GM12878 (cell line): Measurements from ENCODE around the gene EIF2S2. TPM values are rescaled to one million over a fixed set of nuclear protein-coding genes. Genes with fewer than 3 reads are reported as not detected.

Experiments used
- ATAC-seq: fragments of 200-7000 bp; cut with Tn5 transposase; 3 replicates; pipeline ENCODE4 v1.9.1; 2020; ENCODE audit warnings: mild to moderate bottlenecking, moderate library complexity
- BruUV-seq: library from RNA; stranded (reverse); fragments of 400-500 nt; replicated peaks from 2 replicates; lab custom pipeline; 2021; lab: Mats Ljungman, UMichigan
- CTCF ChIA-PET: fragments of 300-600 bp; sonication (Branson Sonifier 250); formaldehyde crosslinking; extraction: SDS; loops from one replicate; lab custom pipeline; 2021; ENCODE audit warnings: inconsistent platforms; lab: Yijun Ruan, JAX
- POLR2A ChIA-PET: fragments of 350-600 bp; formaldehyde crosslinking; extraction: SDS; loops from one replicate; lab custom pipeline; 2021; ENCODE audit warnings: inconsistent platforms; lab: Charles Lee
- RAD21 ChIA-PET: fragments of 300-600 bp; sonication (Branson Sonifier 250); formaldehyde crosslinking; loops from one replicate; lab custom pipeline; 2023; ENCODE audit warnings: antibody characterized with exemption; ENCODE audit not compliant: unreplicated experiment; lab: Charles Lee
- SMC1A ChIA-PET: fragments of 300-600 bp; sonication (Branson Sonifier 250); formaldehyde crosslinking; loops from one replicate; lab custom pipeline; 2023; ENCODE audit not compliant: unreplicated experiment, uncharacterized antibody; lab: Charles Lee
- DNase-seq: peaks from one replicate; pipeline ENCODE4 v3.0.0-alpha.2; 2011; ENCODE audit warnings: low read depth, low spot score
- FAIRE-seq: peaks from 3 replicates; lab custom pipeline; 2011; peaks lifted over from hg19 to GRCh38; lab: Jason Lieb, UNC
- H2AFZ ChIP-seq: 2 replicates; pipeline ENCODE4 v1.6.0; 2011; ENCODE audit warnings: low read depth, low read length, control low read depth; ENCODE audit not compliant: control insufficient read depth
- H3K27ac ChIP-seq: 2 replicates; pipeline ENCODE4 v1.5.1; 2011; ENCODE audit warnings: control low read depth; ENCODE audit not compliant: control insufficient read depth, insufficient read depth
- H3K27me3 ChIP-seq, 2 experiments: replicated peaks in 1 of 2; 2 replicates each; pipeline versions ENCODE4 v1.6.0 to v1.6.1; 2011; ENCODE audit warnings: low read length in 1 of 2; ENCODE audit not compliant: control insufficient read depth in 2 of 2, insufficient read depth in 2 of 2
- H3K36me3 ChIP-seq, 2 experiments: 2 replicates each; pipeline ENCODE4 v1.5.1; 2011; ENCODE audit warnings: low read length in 1 of 2; ENCODE audit not compliant: control insufficient read depth in 2 of 2, insufficient read depth in 2 of 2
- H3K4me1 ChIP-seq: 2 replicates; pipeline ENCODE4 v1.6.1; 2011; ENCODE audit warnings: mild to moderate bottlenecking, low read length, moderate library complexity, mixed read lengths; ENCODE audit not compliant: control insufficient read depth, insufficient read depth
- H3K4me2 ChIP-seq: 2 replicates; pipeline ENCODE4 v1.6.0; 2011; ENCODE audit warnings: control low read depth; ENCODE audit not compliant: control insufficient read depth, insufficient read depth
- H3K4me3 ChIP-seq: fragments of 200-600 bp; sonication (generic); 2 replicates; pipeline ENCODE4 v1.5.1; 2016
- H3K79me2 ChIP-seq: 2 replicates; pipeline ENCODE4 v1.6.0; 2011; ENCODE audit warnings: low read length; ENCODE audit not compliant: control insufficient read depth, insufficient read depth
- H3K9ac ChIP-seq: 2 replicates; pipeline ENCODE4 v1.8.0; 2011; ENCODE audit warnings: low read length, control low read depth, mixed read lengths; ENCODE audit not compliant: control insufficient read depth, insufficient read depth
- H3K9me3 ChIP-seq: replicated peaks from 3 replicates; pipeline ENCODE4 v1.5.1; 2011; ENCODE audit warnings: mild to moderate bottlenecking, low read length; ENCODE audit not compliant: control insufficient read depth, insufficient read depth
- H4K20me1 ChIP-seq: 2 replicates; pipeline ENCODE4 v1.6.0; 2011; ENCODE audit not compliant: control insufficient read depth, insufficient read depth
- ESRRA ChIP-seq: IDR thresholded peaks from 2 replicates; pipeline ENCODE4 v1.6.1; 2012; ENCODE audit warnings: mild to moderate bottlenecking, low read length, improper control_type of control experiment
- HDAC6 ChIP-seq: fragments of 200-600 bp; sonication (generic); IDR thresholded peaks from one replicate; pipeline ENCODE4 v1.8.0; 2017; ENCODE audit warnings: antibody characterized with exemption; ENCODE audit not compliant: unreplicated experiment
- KAT2A ChIP-seq: conservative IDR thresholded peaks from 2 replicates; pipeline ENCODE4 v1.6.1; 2011; ENCODE audit warnings: low read depth, low read length; ENCODE audit not compliant: control insufficient read depth
- MTA2 ChIP-seq: fragments of 450-650 bp; IDR thresholded peaks from 2 replicates; pipeline ENCODE4 v1.6.1; 2016; ENCODE audit warnings: low read depth, mild to moderate bottlenecking, moderate library complexity
- MXI1 ChIP-seq: fragments of 150-350 bp; IDR thresholded peaks from 2 replicates; pipeline ENCODE4 v1.6.1; 2011; ENCODE audit warnings: low read depth, mild to moderate bottlenecking, inconsistent platforms, low read length, improper control_type of control experiment
- SUZ12 ChIP-seq: fragments of 200-600 bp; sonication (generic); IDR thresholded peaks from one replicate; pipeline ENCODE4 v1.6.1; 2018; ENCODE audit warnings: antibody characterized with exemption, mild to moderate bottlenecking; ENCODE audit not compliant: unreplicated experiment
- TARDBP ChIP-seq: IDR thresholded peaks from 2 replicates; pipeline ENCODE4 v1.6.1; 2016; ENCODE audit warnings: borderline replicate concordance
- ZNF207 ChIP-seq: fragments of 450-650 bp; IDR thresholded peaks from 2 replicates; pipeline ENCODE4 v1.6.1; 2014; ENCODE audit warnings: antibody characterized with exemption, mild to moderate bottlenecking, borderline replicate concordance
- WGBS: methylation state at CpG from one replicate; pipeline ENCODE4 v1.1.6; 2016; ENCODE audit warnings: low lambda C conversion rate; ENCODE audit not compliant: insufficient replicate concordance, insufficient coverage; ENCODE audit errors: missing lambda C conversion rate; 5-methylcytosine and 5-hydroxymethylcytosine counted together
- in situ Hi-C: fragments of 300-500 bp; cut with MboI; formaldehyde crosslinking; loops from 9 replicates; pipeline ENCODE4 v1.14.3; 2018; ENCODE audit warnings: mixed read lengths
- intact Hi-C: fragments of 100-400 bp; cut with micrococcal nuclease; formaldehyde crosslinking; loops from one replicate; pipeline ENCODE4 v1.14.2; 2022; ENCODE audit not compliant: unreplicated experiment
- polyA plus RNA-seq, 11 experiments: library from polyadenylated mRNA; depleted of rRNA in 4 of 11; unstranded in 6 of 11; stranded (reverse) in 5 of 11; fragments of >200 nt; fragmentation: Nextera tagmentation in 4 of 11; fragmentation: Illumina TruSeq in 1 of 11; extraction: Ambion mirVana in 4 of 11; extraction: Trizol in 1 of 11; gene quantifications; 1 replicate in 1 of 11; 2 replicates in 10 of 11; pipeline versions ENCODE4 v1.2.1 to v1.2.3, GENCODE V29; 2011 to 2016; ENCODE audit warnings: inconsistent platforms in 2 of 11, missing spikeins in 2 of 11, low read depth in 1 of 11
- total RNA-seq, 4 experiments: library from RNA; depleted of rRNA in 3 of 4; stranded (reverse); fragments of >200 nt in 3 of 4; fragmentation: Illumina TruSeq in 1 of 4; extraction: Trizol in 1 of 4; gene quantifications; 2 replicates each; pipeline versions ENCODE4 v1.2.1 to v1.2.3, GENCODE V29; 2013 to 2021
- TF ChIP-seq, protein P1 (sequence below), 3 experiments: IDR thresholded peaks in 2 of 3; conservative IDR thresholded peaks in 1 of 3; 2 replicates each; pipeline ENCODE4 v1.5.1; 2011; ENCODE audit warnings: low read depth in 3 of 3, low read length in 3 of 3, mild to moderate bottlenecking in 3 of 3, control low read depth in 2 of 3, moderate library complexity in 2 of 3, inconsistent platforms in 1 of 3, mixed read lengths in 1 of 3; ENCODE audit not compliant: control insufficient read depth in 2 of 3, insufficient read depth in 1 of 3; ENCODE audit errors: extremely low read depth in 1 of 3
- TF ChIP-seq, protein P2 (sequence below): fragments of 450-650 bp; formaldehyde crosslinking; IDR thresholded peaks from 2 replicates; pipeline ENCODE4 v1.5.0; 2022; ENCODE audit warnings: mild to moderate bottlenecking, missing genetic modification characterization
- TF ChIP-seq, protein P3 (sequence below): fragments of 450-650 bp; formaldehyde crosslinking; IDR thresholded peaks from 2 replicates; pipeline ENCODE4 v1.4.0; 2022; ENCODE audit warnings: mild to moderate bottlenecking, moderate library complexity

EIF2S2 gene
- total and polyA plus RNA-seq, 10 of the 15 experiments (the other 5 are each of a cell fraction or from before 2014, with no cell fraction given): 60.2 to 153 (median 84.3) TPM

DNA sequence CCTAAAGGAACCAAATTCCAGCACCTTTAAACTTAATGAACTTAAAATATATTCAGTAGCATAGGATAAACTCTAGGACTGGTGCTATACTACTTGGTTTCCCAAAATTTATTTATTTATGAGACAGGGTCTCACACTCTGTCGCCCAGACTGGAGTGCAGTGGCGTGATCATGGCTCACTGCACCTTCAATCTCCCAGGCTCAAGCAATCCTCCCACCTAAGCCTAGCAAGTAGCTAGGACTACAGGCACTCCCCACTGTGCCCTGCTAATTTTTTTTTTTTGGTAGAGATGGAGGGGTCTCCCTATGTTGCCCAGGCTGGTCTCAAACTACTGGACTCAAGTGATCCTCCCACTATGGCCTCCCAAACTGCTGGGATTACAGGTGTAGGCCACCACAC, 21.4 kb downstream of the EIF2S2 start:
- POLR2A ChIA-PET: no interaction called here
- Histone ChIP-seq H3K27me3 (no peaks in the 10 kb centered on the region), H3K9ac (no peak overlapping the region), H3K9me3 (no peaks in the 10 kb centered on the region), H3K79me2 (no peaks in the 10 kb centered on the region), H3K27ac (no peak overlapping the region), H3K4me3 (no peak overlapping the region), H3K4me1 (no peaks in the 10 kb centered on the region), H4K20me1 (no peaks in the 10 kb centered on the region), H3K4me2 (no peak overlapping the region), H3K36me3 (peaks cover 24 to 52% of the 10 kb centered on the region in 2 experiments), H2AFZ (no peak overlapping the region)
- SMC1A ChIA-PET: no interaction called here
- no peak for TF ChIP-seq ESRRA
- TF ChIP-seq MTA2: no peak
- no peak for TF ChIP-seq SUZ12
- no peak for TF ChIP-seq HDAC6
- TF ChIP-seq, protein P1, sequence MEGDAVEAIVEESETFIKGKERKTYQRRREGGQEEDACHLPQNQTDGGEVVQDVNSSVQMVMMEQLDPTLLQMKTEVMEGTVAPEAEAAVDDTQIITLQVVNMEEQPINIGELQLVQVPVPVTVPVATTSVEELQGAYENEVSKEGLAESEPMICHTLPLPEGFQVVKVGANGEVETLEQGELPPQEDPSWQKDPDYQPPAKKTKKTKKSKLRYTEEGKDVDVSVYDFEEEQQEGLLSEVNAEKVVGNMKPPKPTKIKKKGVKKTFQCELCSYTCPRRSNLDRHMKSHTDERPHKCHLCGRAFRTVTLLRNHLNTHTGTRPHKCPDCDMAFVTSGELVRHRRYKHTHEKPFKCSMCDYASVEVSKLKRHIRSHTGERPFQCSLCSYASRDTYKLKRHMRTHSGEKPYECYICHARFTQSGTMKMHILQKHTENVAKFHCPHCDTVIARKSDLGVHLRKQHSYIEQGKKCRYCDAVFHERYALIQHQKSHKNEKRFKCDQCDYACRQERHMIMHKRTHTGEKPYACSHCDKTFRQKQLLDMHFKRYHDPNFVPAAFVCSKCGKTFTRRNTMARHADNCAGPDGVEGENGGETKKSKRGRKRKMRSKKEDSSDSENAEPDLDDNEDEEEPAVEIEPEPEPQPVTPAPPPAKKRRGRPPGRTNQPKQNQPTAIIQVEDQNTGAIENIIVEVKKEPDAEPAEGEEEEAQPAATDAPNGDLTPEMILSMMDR (IDR thresholded peaks at IDR 0.05 in 2 of 3, conservative IDR thresholded peaks at IDR 0.05 in 1 of 3; ENCODE audit: control insufficient read depth in 2 of 3, extremely low read depth in 1 of 3, insufficient read depth in 1 of 3, low read depth in 3 of 3, low read length in 3 of 3): no peak
- TF ChIP-seq MXI1: no peak
- no peak for TF ChIP-seq ZNF207
- TF ChIP-seq, protein P2, sequence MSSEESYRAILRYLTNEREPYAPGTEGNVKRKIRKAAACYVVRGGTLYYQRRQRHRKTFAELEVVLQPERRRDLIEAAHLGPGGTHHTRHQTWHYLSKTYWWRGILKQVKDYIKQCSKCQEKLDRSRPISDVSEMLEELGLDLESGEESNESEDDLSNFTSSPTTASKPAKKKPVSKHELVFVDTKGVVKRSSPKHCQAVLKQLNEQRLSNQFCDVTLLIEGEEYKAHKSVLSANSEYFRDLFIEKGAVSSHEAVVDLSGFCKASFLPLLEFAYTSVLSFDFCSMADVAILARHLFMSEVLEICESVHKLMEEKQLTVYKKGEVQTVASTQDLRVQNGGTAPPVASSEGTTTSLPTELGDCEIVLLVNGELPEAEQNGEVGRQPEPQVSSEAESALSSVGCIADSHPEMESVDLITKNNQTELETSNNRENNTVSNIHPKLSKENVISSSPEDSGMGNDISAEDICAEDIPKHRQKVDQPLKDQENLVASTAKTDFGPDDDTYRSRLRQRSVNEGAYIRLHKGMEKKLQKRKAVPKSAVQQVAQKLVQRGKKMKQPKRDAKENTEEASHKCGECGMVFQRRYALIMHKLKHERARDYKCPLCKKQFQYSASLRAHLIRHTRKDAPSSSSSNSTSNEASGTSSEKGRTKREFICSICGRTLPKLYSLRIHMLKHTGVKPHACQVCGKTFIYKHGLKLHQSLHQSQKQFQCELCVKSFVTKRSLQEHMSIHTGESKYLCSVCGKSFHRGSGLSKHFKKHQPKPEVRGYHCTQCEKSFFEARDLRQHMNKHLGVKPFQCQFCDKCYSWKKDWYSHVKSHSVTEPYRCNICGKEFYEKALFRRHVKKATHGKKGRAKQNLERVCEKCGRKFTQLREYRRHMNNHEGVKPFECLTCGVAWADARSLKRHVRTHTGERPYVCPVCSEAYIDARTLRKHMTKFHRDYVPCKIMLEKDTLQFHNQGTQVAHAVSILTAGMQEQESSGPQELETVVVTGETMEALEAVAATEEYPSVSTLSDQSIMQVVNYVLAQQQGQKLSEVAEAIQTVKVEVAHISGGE: no peak
- TF ChIP-seq, protein P3, sequence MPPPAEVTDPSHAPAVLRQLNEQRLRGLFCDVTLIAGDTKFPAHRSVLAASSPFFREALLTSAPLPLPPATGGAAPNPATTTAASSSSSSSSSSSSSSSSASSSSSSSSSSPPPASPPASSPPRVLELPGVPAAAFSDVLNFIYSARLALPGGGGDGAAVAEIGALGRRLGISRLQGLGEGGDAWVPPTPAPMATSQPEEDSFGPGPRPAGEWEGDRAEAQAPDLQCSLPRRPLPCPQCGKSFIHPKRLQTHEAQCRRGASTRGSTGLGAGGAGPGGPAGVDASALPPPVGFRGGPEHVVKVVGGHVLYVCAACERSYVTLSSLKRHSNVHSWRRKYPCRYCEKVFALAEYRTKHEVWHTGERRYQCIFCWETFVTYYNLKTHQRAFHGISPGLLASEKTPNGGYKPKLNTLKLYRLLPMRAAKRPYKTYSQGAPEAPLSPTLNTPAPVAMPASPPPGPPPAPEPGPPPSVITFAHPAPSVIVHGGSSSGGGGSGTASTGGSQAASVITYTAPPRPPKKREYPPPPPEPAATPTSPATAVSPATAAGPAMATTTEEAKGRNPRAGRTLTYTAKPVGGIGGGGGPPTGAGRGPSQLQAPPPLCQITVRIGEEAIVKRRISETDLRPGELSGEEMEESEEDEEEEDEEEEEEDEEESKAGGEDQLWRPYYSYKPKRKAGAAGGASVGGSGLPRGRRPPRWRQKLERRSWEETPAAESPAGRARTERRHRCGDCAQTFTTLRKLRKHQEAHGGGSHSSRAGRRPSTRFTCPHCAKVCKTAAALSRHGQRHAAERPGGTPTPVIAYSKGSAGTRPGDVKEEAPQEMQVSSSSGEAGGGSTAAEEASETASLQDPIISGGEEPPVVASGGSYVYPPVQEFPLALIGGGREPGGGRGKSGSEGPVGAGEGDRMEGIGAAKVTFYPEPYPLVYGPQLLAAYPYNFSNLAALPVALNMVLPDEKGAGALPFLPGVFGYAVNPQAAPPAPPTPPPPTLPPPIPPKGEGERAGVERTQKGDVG: no peak
- no peak for TF ChIP-seq TARDBP
- no peak for TF ChIP-seq KAT2A
- WGBS: 100% methylated on average over 2 of the region's 2 CpGs
- CTCF ChIA-PET: interaction anchor here (0.6 kb wide), 1 partner anchor 558 kb away, joined by 3 read pairs; no protein-coding TSS in a partner anchor
- FAIRE-seq: no peak
- ATAC-seq: no peak
- in situ Hi-C loops: no loop called here
- intact Hi-C loops: no loop called here
- BruUV-seq: no TSS peak
- RAD21 ChIA-PET: no interaction called here
- DNase-seq: no peak
